ENCODE data around the gene NEAT1.

NEAT1 gene

DNA sequence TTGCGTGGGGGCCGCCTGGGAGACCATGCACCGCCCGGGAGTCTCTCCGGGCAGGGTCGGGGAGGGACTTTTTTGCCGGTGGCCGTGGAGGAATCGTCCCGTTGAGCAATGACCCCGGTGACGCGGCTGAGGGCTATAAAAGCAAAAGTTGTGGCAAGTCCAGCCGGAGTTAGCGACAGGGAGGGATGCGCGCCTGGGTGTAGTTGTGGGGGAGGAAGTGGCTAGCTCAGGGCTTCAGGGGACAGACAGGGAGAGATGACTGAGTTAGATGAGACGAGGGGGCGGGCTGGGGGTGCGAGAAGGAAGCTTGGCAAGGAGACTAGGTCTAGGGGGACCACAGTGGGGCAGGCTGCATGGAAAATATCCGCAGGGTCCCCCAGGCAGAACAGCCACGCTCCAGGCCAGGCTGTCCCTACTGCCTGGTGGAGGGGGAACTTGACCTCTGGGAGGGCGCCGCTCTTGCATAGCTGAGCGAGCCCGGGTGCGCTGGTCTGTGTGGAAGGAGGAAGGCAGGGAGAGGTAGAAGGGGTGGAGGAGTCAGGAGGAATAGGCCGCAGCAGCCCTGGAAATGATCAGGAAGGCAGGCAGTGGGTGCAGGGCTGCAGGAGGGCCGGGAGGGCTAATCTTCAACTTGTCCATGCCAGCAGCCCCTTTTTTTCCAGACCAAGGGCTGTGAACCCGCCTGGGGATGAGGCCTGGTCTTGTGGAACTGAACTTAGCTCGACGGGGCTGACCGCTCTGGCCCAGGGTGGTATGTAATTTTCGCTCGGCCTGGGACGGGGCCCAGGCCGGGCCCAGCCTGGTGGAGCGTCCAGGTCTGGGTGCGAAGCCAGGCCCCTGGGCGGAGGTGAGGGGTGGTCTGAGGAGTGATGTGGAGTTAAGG lies at the start of gene NEAT1:
TSS of gene NEAT1 (plus strand) at position 166 of the 883 bp plus-strand sequence.
- peak; percentile 77 for DNase-seq (ENCODE audit: low spot score)

DNA sequence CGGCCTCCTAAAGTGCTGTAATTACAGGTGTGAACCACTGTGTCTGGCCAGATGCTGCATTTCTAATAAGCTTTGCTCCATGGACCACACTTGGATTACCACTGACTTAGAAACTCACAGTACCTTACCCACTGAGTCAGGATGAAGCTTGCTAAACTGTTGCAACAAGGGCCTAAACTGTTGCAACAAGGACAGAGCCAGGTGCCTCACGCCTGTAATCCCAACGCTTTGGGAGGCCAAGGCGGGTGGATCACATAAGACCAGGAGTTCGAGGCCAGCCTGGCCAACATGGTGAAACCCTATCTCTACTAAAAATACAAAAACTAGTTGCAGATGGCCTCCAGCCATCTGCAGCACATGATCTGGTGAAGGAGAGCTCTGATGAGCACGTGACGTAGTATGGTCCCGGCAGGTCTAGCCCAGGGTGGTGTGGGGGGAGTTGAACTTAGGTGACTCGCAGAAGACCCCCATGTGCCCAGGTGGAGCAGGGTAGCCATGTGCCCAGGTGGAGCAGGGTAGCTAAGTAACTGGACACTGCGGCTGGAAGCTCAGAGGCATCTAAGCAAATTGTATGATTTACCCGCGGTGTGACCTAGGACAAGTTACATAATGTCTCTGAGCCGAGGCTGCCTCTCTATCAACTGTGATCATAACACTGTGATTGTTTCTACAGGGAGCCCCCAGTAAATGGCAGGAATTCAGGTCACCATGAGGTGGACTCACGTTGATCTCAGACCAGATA lies 48.6 kb upstream of the NEAT1 start:
- DNase-seq (ENCODE audit: low spot score), result no peak

DNA sequence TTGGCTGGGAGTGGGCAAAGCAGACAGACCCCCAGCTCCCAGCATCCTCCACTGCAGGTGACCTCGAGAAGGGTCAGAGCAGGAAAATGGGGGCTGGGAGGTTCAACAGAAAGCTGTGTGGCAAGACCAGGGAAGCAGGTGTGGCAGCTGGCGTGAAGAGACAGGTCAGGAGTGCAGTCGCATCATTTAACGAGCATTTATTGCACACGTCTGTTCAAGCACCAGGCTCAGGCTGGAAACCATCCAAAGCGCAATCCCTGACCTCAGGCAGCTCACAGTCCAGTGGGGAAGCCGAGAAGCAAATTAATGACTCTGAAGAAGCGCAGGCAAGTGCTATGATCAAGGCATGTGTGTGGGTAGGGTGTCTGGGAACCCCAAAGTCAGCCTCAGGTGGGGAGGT lies 47.6 kb upstream of the NEAT1 start:
- no peak for DNase-seq (ENCODE audit: low spot score)

DNA sequence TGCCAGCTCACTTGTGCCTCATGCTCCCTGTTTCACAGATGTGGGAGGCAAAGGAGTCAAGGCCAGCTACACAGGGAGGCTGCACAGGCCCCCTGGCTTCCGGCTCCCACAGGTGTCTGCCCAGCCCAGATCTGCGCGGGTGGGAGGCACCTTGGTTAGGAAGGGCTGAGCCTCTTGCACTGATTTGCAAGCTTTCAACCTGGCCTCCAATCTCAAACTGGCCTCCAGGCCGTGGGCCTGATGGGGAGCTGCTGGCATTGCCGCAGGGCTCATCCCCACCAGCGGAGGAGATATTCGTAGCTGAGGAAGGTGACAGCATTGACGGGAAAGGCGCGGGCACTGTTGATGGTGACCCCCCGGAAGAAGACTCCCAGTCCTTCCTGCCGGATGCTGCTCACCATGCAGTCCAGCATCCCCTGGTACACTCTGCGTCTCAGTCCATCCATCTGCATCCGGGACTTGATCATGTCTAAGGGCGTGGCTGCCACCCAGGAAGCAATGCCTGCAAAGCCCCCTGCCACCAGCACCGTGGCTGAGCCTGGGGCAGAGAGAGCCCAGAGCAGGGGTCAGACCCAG lies 46.4 kb upstream of the NEAT1 start:
- no peak for DNase-seq (ENCODE audit: low spot score)

DNA sequence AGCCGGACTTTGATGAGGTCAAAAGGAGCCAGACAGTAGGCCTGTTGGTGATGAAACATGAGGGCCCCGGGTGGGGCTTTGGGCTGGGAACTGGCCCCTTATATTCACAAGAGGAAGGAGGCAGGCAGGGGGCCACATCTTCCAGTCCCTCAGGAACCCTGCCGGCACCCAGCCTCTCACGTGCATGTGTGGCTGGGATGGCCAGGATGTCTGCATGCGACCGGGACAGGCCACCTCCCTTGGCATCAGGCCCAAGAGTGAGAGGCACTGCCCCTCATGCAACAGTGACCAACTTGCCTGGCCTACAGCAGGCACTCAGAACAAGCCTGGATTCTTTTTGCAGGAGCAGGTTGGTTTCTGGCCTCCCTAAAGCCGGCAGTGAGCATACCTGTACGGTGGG lies 45.6 kb upstream of the NEAT1 start:
- DNase-seq (ENCODE audit: low spot score), result peak; percentile 38

DNA sequence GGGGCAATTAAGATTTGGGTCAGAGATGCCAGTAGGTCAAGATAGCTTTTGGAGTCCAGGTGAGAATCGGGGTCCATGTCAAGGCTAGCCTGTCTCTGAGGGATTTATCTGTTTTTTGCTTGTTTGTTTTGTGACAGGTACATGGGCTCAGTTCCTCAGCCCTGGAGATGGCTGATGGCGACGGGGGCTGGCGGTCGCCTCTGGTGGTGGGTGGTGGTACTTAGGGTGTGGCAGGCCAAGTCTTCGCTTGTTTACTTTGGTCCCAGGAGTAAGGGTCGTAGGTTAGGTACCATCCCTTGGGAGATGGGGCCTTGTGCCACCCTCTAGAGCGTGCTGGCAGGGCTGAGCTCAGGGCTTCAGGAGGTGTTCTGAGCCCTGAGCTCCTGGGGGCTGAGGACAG lies 44.8 kb upstream of the NEAT1 start:
- no peak for DNase-seq (ENCODE audit: low spot score)

DNA sequence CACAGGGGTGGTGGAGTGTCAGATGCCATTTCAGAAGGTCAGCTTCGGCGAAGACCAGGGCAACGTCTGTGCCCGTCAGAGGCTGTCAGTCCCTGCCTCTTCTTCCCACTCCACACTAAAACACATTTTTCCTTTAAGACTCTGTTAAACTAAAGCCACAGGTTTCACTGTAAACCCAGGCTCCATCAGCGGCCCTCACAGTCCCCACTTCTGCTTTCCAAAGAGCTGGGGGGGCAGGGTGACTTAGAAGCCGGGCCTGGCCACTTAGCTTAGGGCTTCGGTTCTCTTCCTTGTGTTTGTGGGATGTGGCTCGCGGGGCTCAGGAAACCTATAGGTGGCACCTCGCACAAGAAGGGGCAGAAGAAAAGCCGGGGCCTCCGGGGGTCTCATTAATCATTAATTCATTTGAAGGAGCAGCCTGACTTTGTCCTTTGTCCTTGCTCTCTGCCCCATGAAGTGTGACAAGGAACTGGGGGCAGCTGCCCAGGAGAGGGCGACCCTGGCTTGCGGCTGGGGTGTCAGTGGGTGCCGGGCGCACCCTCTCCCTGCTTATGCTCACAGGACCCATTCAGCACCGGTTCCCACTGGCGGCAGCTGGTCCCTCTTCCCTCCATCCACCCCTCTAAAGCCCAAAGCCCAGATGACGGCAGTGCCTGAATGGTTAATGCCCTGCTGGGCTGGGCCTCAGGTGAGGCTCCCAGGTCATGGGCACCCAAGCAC lies 44.2 kb upstream of the NEAT1 start:
- DNase-seq (ENCODE audit: low spot score), result no peak

DNA sequence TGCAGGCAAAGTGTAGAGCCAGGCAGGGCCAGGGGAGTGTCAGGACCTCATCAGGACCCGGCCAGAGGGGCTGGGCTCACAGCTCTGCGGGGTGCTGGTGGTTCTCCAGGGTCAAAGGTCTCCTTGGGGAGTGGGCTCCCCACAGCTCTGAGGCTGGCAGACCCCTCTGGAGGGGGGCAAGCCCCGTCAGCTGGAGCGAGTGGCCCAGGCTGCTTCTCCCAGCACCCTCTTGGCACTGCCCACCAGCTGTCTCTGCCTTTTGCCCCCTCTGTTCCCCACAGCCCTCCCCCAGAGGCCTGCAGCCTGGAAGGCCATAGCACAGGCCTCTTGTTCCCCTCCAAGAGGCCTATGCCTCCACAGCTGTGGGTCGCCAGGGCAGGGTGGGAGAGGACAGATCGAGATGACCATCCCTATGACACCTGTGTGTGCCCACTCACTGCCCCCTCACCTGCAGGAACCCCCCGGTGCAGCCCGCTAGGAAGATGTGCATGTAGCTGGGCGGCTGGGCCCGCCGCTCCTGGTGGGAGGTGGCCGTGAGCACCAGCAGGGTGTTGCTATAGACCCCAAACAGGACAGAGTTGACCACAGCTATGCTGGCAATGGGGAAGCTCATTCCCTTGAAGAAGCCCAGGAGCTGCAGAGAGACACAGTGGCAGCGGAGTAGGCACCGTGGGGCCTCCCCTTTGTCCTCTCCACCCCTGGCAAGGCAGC lies 43.5 kb upstream of the NEAT1 start:
- no peak for DNase-seq (ENCODE audit: low spot score)

DNA sequence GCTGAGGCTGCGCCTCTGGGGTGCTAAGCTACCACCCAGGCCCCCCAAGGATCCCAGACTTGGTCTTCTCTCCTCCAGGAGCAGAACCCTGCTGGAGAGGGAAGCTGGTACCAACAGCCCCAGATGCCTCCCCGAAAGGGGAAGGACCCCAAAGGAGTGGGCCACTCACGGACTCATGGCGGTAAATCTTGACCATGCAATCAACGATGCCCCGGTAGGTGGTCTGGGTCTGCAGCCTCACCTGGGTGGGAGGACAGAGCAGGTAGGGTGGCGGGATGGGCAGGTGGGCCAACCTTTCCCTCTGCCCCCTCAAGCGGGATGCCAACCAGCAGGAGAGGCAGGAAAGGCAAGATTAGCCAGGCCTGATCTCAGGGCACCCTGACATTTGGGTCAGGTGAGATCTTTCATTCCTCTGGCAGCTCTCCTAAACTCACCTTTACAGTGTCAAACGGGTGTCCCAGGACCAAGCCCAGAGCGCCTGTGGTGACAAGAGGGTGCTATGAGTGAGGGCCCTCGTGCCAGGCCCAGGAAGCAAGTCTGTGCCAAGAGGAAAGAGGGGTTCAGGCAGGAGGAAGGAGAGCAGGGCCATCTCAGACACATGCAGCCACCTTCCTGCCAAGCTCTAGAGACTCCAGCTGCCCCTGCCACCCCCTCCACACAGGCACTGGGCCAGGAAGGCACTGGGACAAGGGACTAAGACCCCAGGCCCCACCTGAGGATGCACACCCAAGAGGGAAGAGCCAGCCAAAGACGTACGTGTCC lies 42.7 kb upstream of the NEAT1 start:
- DNase-seq (ENCODE audit: low spot score), result no peak

DNA sequence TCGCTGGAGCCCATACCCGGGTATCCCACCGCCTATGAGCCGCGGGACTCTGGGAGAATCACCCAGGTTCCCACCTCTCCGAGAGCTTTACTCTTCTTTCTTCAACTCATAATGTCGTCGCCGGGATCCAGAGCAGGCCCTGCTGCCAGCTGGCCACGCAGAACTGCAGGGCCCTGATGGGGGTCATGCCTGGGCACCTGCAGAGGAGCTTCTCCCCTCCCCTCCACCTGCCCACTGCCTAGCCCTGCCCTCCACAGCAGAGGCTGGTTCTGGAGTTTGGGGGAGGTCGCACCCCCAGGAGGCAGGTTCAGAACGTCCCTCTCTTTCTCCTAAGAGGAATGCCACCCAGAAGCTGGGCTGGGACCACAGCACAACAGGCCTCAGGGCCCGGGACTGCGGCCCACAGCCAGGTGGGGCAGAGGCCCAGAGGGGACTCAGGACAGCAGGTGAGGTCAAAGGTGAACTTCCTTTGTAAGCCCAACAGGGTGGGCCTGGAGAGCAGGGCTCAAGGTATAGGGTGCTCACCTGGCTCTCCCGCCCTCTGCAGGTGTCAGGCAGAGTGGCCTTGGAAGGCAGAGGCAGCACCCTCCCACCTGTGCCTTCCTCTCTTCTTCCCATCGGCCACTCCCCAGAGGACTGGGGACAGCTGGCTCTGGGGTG lies 42.0 kb upstream of the NEAT1 start:
- DNase-seq (ENCODE audit: low spot score), result no peak

DNA sequence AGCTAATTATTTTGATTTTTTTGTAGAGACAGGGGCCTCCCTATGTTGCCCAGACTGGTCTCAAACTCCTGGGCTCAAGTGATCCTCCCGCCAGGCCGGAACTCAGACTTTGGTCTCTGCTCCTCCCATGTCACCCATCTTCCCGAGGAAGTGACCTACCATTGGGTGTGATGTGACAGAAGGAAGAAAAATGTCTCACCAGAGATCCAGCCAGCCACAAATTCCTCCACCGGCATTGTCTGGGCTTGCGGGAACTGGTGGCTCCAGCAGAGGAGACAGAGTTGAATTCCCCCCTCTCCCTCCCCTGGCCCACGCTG lies 40.9 kb upstream of the NEAT1 start:
- peak; percentile 95 for DNase-seq (ENCODE audit: low spot score)

DNA sequence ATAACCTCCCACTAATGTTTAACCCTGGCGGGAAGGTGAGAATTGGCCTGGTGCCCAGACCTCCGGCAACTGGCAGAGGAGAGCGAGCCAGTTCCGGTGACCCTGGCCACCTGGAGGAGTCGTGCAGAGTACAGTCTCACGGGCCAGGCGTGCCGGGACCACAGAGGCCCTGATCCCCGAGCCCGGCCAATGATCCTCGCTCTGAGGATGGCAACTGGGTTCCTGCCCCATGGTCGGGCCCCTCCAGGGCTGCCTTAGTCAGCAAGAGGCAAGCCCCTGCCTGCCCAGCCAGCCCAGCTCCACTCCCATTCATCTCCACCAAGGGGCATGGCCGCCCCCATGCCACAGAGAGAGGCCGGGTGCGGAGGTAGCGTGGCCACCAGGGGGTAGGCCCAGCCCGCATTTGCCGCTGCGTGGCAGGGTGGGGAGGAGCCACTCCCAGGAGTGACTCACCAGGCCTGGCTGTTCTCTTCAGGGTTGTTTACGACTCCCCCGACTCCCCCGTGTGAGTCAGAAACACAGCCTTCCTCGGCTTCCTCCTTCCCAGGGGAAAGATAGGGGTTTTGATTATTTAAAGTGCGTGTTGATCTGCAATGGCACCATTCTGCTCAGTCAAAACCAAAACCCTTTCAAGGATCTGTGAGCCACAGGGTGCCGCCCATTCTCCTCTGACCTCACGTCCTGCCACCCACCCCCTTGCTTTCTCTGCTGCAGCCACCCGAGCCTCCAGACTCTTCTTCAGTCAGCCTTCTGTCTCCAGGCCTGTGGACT lies 40.4 kb upstream of the NEAT1 start, which contains the start of gene SLC25A45:
TSS of gene SLC25A45 (minus strand) at position 614 of the 771 bp plus-strand sequence. CDS start 695 bp downstream, outside the sequence.
- peak; percentile 100 for DNase-seq (ENCODE audit: low spot score)

DNA sequence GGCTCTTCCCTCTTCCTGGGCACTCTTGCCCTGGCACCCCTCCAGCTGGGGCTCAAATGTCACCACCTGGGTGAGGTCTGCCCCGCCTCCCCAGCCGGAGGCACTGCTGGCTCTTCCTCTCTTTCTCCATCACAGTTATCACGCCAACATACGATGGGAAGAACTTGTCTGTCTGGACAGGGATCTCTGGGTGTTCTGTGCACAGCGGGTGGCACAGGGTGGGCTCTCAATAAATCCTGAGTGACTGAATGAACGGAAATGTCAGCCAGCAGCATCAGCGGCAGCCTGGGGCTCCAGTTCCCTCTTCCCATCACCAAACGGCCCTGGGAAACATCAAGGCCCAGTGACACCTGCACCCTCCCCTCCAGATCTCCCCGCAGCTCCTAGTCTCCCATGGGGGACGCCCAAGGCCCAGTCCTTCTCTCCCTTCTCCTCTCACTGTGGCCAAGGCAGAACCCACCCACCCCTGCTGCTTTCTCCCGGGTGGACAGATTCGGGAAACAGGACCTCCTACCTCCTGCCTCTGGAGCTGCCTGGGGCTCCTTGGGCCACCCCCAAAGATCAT lies 39.7 kb upstream of the NEAT1 start:
- DNase-seq (ENCODE audit: low spot score), result no peak

DNA sequence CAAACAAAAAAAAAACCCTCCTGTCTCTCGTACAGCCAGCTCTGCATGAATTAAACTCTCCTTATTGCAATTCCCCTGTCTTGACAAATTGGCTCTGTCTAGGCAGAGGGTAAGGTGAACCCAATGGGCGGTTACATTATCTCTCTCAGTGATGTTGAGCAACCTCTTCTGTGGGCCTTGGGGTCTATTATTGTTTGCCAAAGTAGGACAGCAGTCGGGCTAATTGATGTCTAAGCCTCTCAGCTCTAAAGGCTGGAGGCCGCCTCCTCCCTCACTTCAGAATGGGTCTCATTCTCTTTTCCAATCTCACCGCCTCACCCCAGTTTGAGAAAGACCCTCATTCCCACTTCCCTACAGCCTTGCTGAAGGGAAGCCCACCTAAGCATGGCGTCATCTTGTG lies 38.8 kb upstream of the NEAT1 start:
- no peak for DNase-seq (ENCODE audit: low spot score)

DNA sequence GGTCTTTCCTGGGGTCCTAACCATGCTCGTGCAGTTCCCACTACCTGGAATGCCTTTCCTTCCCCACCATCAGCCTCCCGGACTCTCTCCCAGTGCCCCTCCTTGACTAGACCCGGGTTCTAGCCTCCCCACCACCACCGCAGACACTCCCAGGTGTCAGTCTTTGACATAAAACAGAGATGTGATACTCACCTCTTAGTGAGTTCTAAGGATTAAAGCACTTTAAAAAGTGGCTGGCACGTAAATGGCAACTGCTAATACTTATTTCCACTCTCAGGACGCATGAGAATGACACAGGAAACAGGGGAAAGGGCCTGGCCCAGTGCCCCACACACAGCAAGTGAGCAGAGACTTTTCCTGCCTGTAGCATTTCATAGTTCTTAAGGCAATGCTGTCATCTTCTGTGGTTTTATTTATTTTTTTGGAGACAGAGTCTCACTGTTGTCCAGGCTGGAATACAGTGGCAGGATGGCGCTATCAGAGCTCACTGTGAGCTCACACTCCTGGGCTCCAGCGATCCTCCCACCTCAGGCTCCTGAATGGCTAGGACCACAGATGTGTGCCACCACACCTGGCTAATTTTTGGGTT lies 38.2 kb upstream of the NEAT1 start:
- DNase-seq (ENCODE audit: low spot score), result peak; percentile 60

DNA sequence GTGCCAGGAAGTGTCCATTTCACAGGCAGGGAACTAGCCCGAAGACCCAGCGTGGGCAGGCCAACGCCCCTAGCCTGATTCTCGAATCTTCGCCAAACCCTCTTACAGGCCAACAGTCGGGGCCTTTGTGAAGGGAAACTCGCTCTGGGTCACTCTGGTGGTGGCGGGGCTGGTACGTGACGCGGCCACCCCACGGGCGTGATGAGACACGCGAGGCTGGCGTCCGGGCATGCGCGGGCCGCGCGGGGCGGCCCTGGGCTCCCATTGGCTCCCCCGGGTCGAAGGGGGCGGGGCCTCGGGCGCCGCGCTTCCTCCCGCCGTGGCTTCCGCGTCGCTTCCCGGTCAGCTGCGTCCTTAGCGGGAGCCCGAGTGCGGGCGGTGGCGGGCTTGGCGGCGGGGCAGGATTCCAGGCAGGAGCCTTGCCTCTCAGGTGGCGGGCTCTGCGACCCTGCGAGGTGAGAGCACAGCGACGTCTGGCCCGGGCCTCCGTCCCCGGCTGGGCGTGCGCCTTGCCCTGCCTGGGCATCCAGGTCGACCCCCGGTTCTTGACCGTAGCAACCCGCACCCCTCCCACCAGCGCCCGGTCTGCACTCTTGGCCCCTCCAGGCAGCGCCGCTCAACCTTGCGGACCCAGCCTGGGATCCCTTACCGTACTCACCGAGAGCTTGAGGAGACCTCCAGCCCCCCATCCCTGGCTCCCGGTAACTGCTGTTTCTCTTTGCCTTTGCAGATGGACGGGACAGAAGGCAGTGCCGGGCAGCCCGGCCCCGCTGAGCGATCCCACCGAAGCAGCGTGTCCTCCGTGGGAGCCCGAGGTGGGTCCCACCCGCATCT lies 36.1 kb upstream of the NEAT1 start, which contains the start of gene FRMD8:
TSS of gene FRMD8 (plus strand) at position 331 of the 834 bp plus-strand sequence. CDS start at position 731, 400 bp downstream.
- DNase-seq (ENCODE audit: low spot score), result peak; percentile 75

DNA sequence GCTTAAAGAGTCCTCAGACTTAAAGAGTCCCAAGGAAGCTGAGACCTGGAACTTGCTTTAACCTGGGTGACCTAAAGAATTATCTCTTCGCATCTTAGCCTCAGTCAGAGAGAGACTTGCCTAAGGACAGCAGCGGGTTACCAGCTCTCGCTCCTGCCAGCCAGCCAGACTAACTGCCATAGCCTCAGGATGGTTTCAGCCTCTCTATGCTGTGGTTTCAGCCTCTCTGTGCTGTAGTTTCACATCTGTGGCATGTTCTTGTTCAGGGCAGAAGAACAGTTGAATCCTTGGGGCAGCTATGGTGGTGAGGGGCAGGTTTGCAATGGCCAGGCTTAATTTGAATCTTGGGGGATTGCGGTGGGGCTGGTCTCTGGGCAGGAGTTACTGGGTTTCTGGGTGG lies 33.9 kb upstream of the NEAT1 start:
- DNase-seq (ENCODE audit: low spot score), result no peak

All from kidney capillary endothelial cell (primary cell).